Esophagus (tissue), 2 donors: ENCODE data around the gene ZNF646. TPM values are rescaled to one million over a fixed set of nuclear protein-coding genes. Genes with fewer than 3 reads are reported as not detected.
A peak's percentile ranks its signal among the peaks of the same experiment; 100 is the strongest.
"Not testable (repeated sequence)": the region's sequence is repeated elsewhere in the genome, so short reads cannot be mapped to it uniquely, and the experiment has no call there.

Experiments
- H3K27ac ChIP-seq, 2 donors: one replicate each; pipeline ENCODE4 v1.5.1; 2013; ENCODE audit warnings: low read depth in 2 of 2, mild to moderate bottlenecking in 2 of 2, inconsistent platforms in 1 of 2, low read length in 1 of 2, moderate library complexity in 1 of 2
- H3K27me3 ChIP-seq, 2 donors: one replicate each; pipeline ENCODE4 v1.6.1; 2013; ENCODE audit warnings: low read length in 2 of 2, control low read depth in 1 of 2, mild to moderate bottlenecking in 1 of 2; ENCODE audit not compliant: insufficient read depth in 2 of 2, control insufficient read depth in 1 of 2
- H3K36me3 ChIP-seq, 2 donors: one replicate each; pipeline ENCODE4 v1.6.1; 2013; ENCODE audit warnings: low read length in 1 of 2; ENCODE audit not compliant: control insufficient read depth in 2 of 2, insufficient read depth in 2 of 2
- H3K4me1 ChIP-seq, 2 donors: one replicate each; pipeline ENCODE4 v1.6.1; 2013; ENCODE audit warnings: low read length in 1 of 2; ENCODE audit not compliant: control insufficient read depth in 2 of 2, insufficient read depth in 2 of 2
- H3K4me3 ChIP-seq, 2 donors: one replicate each; pipeline ENCODE4 v1.5.1; 2013; ENCODE audit warnings: low read length in 2 of 2, mild to moderate bottlenecking in 2 of 2, low read depth in 1 of 2, moderate library complexity in 1 of 2
- H3K9me3 ChIP-seq, 2 donors: one replicate each; pipeline ENCODE4 v1.6.1; 2013; ENCODE audit warnings: mild to moderate bottlenecking in 2 of 2, low read depth in 1 of 2, low read length in 1 of 2, moderate library complexity in 1 of 2; ENCODE audit not compliant: control insufficient read depth in 2 of 2, insufficient read depth in 1 of 2
- WGBS, 2 donors: extraction: QIAGEN DNeasy Blood & Tissue Kit; methylation state at CpG; one replicate each; pipeline ENCODE4 v1.1.7; 2013; 5-methylcytosine and 5-hydroxymethylcytosine counted together
- polyA plus RNA-seq, 2 donors: library from polyadenylated mRNA; stranded (reverse); fragments of 200-250 nt; gene quantifications; one replicate each; pipeline ENCODE4 v1.2.3, GENCODE V29; 2013
- donor health status: healthy with polysubstance abuse.
- donor health status: Bipolar disorder and iron deficiency.

Gene ZNF646
- polyA plus RNA-seq, 2 donors: 3.4 to 8.1 TPM

GRCh38 chr16:31089199-31089598 lies 15.0 kb downstream of the ZNF646 start:
- H3K27ac ChIP-seq: no peak overlapping the region
- WGBS, 2 donors: 94 to 97% methylated on average over 8 of the region's 8 CpGs
- H3K36me3 ChIP-seq: peaks cover 0 to 22% of the 10 kb centered on the region in 2 donors
- peaks cover 0 to 4% of the 10 kb centered on the region in 2 donors for H3K4me1 ChIP-seq
- H3K4me3 ChIP-seq: no peak overlapping the region
- no peaks in the 10 kb centered on the region for H3K27me3 ChIP-seq
- H3K9me3 ChIP-seq: no peaks in the 10 kb centered on the region

- peaks cover 0 to 17% of the 10 kb centered on the region in 2 donors for H3K36me3 ChIP-seq
- no peaks in the 10 kb centered on the region for H3K27me3 ChIP-seq
- no peak overlapping the region for H3K4me3 ChIP-seq
- 77 to 84% methylated on average over 2 of the region's 2 CpGs for WGBS, 2 donors
- no peaks in the 10 kb centered on the region for H3K9me3 ChIP-seq
- no peak overlapping the region for H3K27ac ChIP-seq
- H3K4me1 ChIP-seq: peaks cover 0 to 4% of the 10 kb centered on the region in 2 donors
These were observed 16.3 kb downstream of the ZNF646 start for GRCh38 chr16:31090540-31090939.

- WGBS, 2 donors: 93 to 95% methylated on average over 5 of the region's 5 CpGs
- Histone ChIP-seq H3K9me3 (no peaks in the 10 kb centered on the region), H3K36me3 (peaks cover 0 to 16% of the 10 kb centered on the region in 2 donors), H3K27ac (no peak overlapping the region), H3K27me3 (no peaks in the 10 kb centered on the region), H3K4me3 (no peak overlapping the region), H3K4me1 (peaks cover 0 to 4% of the 10 kb centered on the region in 2 donors)
These were observed 18.1 kb downstream of the ZNF646 start for GRCh38 chr16:31092330-31092729.

- no peaks in the 10 kb centered on the region for H3K27me3 ChIP-seq
- H3K36me3 ChIP-seq: peaks cover 0 to 16% of the 10 kb centered on the region in 2 donors
- no peak overlapping the region for H3K4me3 ChIP-seq
- WGBS, 2 donors: 36 to 37% methylated on average over 17 of the region's 17 CpGs
- H3K4me1 ChIP-seq: peaks cover 0 to 4% of the 10 kb centered on the region in 2 donors
- H3K9me3 ChIP-seq: no peaks in the 10 kb centered on the region
- no peak overlapping the region for H3K27ac ChIP-seq
These were observed 19.0 kb downstream of the ZNF646 start for GRCh38 chr16:31093132-31093703.

- no peaks in the 10 kb centered on the region for H3K27me3 ChIP-seq
- peak overlapping the region; percentile 90 to 97 for H3K27ac ChIP-seq
- H3K36me3 ChIP-seq: peaks cover 0 to 12% of the 10 kb centered on the region in 2 donors
- WGBS, 2 donors: 1% methylated on average over 20 of the region's 20 CpGs
- peak overlapping the region; percentile 64 to 89 for H3K4me3 ChIP-seq
- H3K4me1 ChIP-seq: peaks cover 0 to 4% of the 10 kb centered on the region in 2 donors
- no peaks in the 10 kb centered on the region for H3K9me3 ChIP-seq
These were observed 19.8 kb downstream of the ZNF646 start for GRCh38 chr16:31094088-31094423.

GRCh38 chr16:31094424-31095120 lies 20.4 kb downstream of the ZNF646 start, which contains the start of gene VKORC1:
Gene VKORC1, minus strand, starts transcription at chr16:31094797. Its CDS starts 68 bp downstream, at chr16:31094729.
- 0% methylated on average over 69 of the region's 69 CpGs for WGBS, 2 donors
- Histone ChIP-seq H3K9me3 (no peaks in the 10 kb centered on the region), H3K4me3 (peak within 1 kb of the TSS; percentile 64 to 89), H3K36me3 (peaks cover 0 to 10% of the 10 kb centered on the region in 2 donors), H3K27me3 (no peaks in the 10 kb centered on the region), H3K27ac (peak within 1 kb of the TSS; percentile 90 to 97), H3K4me1 (peaks cover 0 to 4% of the 10 kb centered on the region in 2 donors)

- Histone ChIP-seq H3K36me3 (no peaks in the 10 kb centered on the region), H3K4me3 (no peak overlapping the region), H3K9me3 (no peaks in the 10 kb centered on the region), H3K27ac (no peak overlapping the region), H3K27me3 (no peaks in the 10 kb centered on the region), H3K4me1 (no peaks in the 10 kb centered on the region)
- 65 to 68% methylated on average over 4 of the region's 4 CpGs for WGBS, 2 donors
These were observed 25.8 kb downstream of the ZNF646 start for GRCh38 chr16:31099860-31100638.

- not testable (repeated sequence) for H3K27ac ChIP-seq, H3K4me3 ChIP-seq, H3K9me3 ChIP-seq, H3K27me3 ChIP-seq, H3K36me3 ChIP-seq, H3K4me1 ChIP-seq
- WGBS, 2 donors: 84 to 88% methylated on average over 13 of the region's 13 CpGs
These were observed 26.8 kb downstream of the ZNF646 start for GRCh38 chr16:31100876-31101641.

- Histone ChIP-seq H3K9me3 (no peaks in the 10 kb centered on the region), H3K27me3 (no peaks in the 10 kb centered on the region), H3K4me1 (peaks cover 3 to 15% of the 10 kb centered on the region in 2 donors), H3K27ac (peak overlapping the region in 1 of 2 donors; percentile 8), H3K36me3 (peaks cover 6 to 12% of the 10 kb centered on the region in 2 donors), H3K4me3 (no peak overlapping the region)
- 12 to 15% methylated on average over 32 to 33 of the region's 33 CpGs for WGBS, 2 donors
These were observed 31.5 kb downstream of the ZNF646 start for GRCh38 chr16:31105677-31106213.
